SK-N-SH (cell line): ENCODE results near the gene LGALS9C.
"Not testable (repeated sequence)": the region's sequence is repeated elsewhere in the genome, so short reads cannot be mapped to it uniquely, and the experiment has no call there.

Experiments used
- EP300 ChIP-seq, 2 experiments: IDR thresholded peaks; 2 replicates each; pipeline versions ENCODE4 v1.4.0 to v1.6.1; 2012; ENCODE audit warnings: borderline replicate concordance in 1 of 2, low read depth in 1 of 2, low read length in 1 of 2
- GATA2 ChIP-seq: sonication (generic); formaldehyde crosslinking; IDR thresholded peaks from 2 replicates; pipeline ENCODE4 v1.5.0; 2020; ENCODE audit warnings: mild to moderate bottlenecking, missing genetic modification reagents
- JUND ChIP-seq: IDR thresholded peaks from 2 replicates; pipeline ENCODE4 v1.4.0; 2012
- RAD21 ChIP-seq: IDR thresholded peaks from 2 replicates; pipeline ENCODE4 v1.6.1; 2012; ENCODE audit warnings: mild to moderate bottlenecking, low read length
- TF ChIP-seq, protein P1 (sequence below): fragments of 200-600 bp; sonication (generic); IDR thresholded peaks from 2 replicates; pipeline ENCODE4 v1.6.1; 2017; ENCODE audit warnings: antibody characterized with exemption, mild to moderate bottlenecking, moderate library complexity

DNA sequence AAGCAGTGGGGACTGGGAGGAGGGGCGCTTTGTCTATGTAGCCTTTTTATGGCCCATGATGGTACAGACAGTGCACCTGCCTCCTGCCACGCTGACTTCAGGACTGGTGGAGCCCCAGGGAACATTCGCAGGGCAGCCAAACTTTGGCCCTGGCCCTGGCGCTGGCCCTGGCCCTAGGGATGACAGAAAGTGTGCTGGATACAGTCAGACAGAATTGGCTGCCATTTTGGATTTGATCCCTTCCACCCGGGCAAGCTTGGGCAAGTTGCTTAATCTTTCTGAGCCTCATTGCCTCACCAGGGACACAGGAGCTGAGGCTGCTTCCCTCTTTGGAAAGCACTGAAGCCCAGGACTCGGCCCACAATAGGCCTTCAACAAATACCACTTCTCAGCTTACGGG, 13.4 kb downstream of the LGALS9C start:
- not testable (repeated sequence) for TF ChIP-seq RAD21; GATA2; JUND; EP300 (IDR thresholded peaks at IDR 0.05; ENCODE audit: borderline replicate concordance in 1 of 2, low read depth in 1 of 2, low read length in 1 of 2)
- TF ChIP-seq, protein P1, sequence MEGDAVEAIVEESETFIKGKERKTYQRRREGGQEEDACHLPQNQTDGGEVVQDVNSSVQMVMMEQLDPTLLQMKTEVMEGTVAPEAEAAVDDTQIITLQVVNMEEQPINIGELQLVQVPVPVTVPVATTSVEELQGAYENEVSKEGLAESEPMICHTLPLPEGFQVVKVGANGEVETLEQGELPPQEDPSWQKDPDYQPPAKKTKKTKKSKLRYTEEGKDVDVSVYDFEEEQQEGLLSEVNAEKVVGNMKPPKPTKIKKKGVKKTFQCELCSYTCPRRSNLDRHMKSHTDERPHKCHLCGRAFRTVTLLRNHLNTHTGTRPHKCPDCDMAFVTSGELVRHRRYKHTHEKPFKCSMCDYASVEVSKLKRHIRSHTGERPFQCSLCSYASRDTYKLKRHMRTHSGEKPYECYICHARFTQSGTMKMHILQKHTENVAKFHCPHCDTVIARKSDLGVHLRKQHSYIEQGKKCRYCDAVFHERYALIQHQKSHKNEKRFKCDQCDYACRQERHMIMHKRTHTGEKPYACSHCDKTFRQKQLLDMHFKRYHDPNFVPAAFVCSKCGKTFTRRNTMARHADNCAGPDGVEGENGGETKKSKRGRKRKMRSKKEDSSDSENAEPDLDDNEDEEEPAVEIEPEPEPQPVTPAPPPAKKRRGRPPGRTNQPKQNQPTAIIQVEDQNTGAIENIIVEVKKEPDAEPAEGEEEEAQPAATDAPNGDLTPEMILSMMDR = not testable (repeated sequence)
